GM21447 (cell line): ENCODE measurements around the gene FYB1.
"Not testable (repeated sequence)": the region's sequence is repeated elsewhere in the genome, so short reads cannot be mapped to it uniquely, and the experiment has no call there.

Experiments used
- ATAC-seq: cut with Tn5 transposase; IDR thresholded peaks from one replicate; pipeline ENCODE4 v1.9.1; 2021; ENCODE audit not compliant: unreplicated experiment

The FYB1 gene

GRCh38 chr5:39231705-39232525, 12.6 kb upstream of the FYB1 start:
- peak; percentile 80 for ATAC-seq

DNA sequence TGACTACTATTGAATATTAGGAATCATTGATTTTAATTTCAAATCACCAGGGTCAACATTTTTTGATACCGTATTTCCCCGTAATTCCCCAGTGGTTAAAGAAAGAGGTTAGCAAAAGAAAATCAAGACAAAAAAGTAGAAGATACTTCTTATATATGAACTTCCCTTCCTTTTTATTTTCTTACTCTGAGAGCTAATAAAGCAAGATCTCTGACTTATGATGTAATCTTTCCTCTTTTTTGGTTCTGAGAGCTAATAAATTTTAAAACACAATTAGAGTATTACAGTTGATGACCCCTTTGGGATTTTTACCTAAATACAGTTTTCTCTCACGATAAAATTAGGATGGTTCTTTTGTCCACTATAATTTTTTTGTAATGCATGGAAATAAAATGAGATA, 9.2 kb upstream of the FYB1 start:
- ATAC-seq, result no peak

DNA sequence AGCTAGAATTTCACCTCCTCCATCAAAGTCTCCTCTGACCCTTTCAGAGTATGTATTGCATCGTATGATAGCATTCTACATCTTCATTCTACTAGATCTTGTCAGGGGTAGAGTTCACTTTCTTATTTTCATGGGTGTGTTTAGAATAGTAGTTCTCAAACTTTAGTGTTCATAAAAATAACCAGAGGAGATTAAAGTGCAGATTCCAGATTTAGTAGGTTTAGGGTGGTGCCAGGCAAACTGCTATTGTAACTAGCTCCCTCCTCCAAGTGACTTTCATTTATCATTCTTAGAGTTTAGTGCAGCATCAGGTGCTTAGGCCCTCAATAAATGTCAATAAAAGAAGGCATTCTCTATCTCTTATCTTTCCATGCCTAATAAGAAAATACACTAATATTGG, 7.2 kb upstream of the FYB1 start:
- ATAC-seq, result no peak

DNA sequence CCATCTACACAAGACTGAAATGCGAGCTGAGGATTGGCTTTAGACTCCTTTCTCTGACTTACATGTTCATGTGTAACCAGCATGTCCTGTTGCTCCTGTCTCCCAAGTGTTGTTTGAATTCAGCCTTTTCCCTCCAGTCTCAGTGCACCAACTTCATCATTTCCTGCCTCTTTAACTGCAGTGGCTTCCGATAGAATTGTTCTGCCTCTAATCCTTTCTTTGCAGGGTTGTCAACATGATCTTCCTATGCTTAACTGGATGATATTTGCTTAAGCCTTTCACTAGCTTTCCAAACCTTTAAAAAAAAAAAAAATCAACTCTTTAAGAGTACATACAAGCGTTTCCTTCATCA, 6.7 kb upstream of the FYB1 start:
- ATAC-seq, result no peak

- no peak for ATAC-seq
Observed at GRCh38 chr5:39225405-39226099, 6.2 kb upstream of the FYB1 start.

DNA sequence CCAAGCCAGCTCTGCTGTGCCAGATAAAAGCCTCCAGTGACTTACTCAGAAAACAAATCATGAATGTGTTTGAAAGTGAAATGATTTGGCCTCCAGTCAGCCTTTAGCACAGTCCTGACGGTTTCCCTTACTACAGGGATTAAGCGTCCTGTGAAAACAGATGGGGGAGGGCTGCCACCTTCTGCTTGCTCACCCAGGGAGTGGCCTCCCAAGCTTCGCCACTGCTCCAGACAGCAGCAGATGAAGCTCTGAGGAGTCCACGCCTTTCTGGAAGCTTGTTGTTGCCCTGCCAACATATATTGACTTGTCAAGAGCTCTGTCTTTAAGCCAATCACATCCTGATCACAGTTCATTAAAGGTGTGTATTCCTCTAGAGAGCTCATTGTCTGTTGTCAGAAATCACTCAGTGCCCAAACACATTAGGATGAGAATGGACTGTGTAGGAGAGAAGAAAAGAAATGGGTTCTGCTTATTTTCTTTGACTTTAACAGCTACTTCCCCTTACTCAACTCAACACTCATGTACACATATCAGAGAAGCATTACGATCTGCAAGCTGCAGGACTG, 4.9 kb upstream of the FYB1 start:
- ATAC-seq, result no peak

- no peak for ATAC-seq
Observed at GRCh38 chr5:39223565-39224156, 4.3 kb upstream of the FYB1 start.

DNA sequence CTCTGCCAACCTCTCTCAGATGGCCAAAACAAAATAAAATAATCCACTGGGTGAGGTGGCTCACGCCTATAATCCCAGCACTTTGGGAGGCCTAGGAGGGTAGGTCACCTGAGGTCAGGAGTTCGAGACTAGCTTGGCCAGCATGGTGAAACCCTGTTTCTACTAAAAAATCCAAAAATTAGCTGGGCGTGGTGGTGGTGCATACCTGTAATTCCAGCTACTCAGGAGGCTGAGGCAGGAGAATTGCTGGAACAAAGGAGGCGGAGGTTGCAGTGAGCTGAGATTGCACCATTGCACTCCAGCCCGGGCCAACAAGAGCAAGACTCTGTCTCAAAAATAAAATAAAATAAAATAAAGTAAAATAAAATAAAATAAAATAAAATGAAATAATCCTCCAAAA, 2.3 kb upstream of the FYB1 start:
- ATAC-seq, result not testable (repeated sequence)

DNA sequence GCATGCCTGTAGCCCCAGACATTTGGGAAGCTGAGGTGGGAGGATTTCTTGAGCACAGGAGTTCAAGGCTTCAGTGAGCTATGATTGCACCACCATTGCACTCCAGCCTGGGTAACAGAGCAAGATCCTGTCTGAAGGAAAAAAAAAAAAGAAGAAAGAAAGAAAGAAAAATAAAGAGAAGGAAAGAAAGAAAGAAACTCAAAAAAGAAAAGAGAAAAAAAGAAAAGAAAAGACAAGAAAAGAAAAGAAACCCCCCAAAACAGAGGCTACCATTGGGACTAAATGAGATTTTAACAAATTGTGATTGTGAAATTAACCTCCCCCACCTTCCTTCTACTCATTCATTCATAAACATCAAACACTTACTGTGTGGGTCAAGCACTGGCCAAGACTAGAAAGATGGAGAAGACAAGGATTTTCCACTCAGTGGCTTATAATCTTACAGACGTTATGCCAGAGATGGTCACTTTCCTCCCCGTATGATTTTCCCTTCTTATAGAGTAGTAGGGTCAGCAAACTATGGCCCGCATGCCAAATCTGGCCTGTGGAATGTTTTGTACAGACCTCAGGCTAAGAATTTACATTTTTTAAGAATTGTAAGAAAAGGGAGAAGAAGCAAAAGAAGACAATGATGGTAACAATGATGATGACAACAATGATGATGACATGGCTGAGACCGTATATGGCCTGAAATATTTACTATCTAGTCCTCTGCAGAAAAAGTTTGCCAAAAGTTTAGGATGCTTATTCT, 1.1 kb upstream of the FYB1 start:
- ATAC-seq, result no peak

DNA sequence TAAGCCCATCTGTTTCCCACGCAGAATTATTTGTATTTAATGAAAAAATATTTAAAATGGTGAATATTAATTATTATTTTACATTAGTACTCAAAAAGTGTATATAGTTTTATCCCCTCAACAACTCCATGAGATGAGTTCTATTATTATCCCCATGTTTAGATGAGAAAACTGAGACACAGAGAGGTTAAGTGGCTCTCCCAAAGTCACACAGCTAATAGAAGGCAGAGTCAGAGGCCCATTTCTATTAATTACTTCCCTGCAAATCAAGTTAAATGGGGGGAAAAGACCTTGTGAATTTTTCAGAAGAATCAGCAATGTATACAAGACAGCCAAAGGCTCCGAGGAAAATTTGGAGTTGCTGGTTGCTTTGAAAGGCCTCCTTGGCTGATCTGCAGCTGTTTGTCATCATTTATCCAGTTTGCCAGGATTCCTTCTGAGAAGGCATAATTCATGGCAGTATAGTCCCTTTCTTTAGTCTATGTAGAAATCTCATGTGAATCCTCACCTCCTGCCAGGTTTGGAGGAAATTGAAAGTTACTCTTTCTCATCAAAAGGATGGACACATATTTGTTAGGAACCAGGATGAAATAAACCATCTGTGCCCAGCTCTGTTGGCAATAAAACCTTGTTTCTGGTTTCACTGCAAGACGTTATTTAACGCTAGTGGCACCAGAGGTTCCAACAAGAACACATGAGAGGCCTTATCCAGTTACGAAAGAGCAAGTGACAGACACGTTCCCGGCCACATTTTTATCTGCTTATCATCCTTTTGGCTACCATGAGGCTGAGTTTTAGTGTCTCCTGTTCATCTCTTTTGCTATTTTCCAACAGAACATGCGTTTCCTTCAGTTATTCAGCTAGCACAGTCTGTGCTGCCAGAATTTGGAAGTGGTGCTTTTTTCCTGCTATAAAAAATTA, 621 bp downstream of the FYB1 start:
- no peak for ATAC-seq

GRCh38 chr5:39217365-39218281, 1.7 kb downstream of the FYB1 start:
- ATAC-seq, result peak; percentile 79

- ATAC-seq, result no peak
Observed at GRCh38 chr5:39216631-39217030, 2.7 kb downstream of the FYB1 start.

- no peak for ATAC-seq
Observed at GRCh38 chr5:39215857-39216256, 3.5 kb downstream of the FYB1 start.

DNA sequence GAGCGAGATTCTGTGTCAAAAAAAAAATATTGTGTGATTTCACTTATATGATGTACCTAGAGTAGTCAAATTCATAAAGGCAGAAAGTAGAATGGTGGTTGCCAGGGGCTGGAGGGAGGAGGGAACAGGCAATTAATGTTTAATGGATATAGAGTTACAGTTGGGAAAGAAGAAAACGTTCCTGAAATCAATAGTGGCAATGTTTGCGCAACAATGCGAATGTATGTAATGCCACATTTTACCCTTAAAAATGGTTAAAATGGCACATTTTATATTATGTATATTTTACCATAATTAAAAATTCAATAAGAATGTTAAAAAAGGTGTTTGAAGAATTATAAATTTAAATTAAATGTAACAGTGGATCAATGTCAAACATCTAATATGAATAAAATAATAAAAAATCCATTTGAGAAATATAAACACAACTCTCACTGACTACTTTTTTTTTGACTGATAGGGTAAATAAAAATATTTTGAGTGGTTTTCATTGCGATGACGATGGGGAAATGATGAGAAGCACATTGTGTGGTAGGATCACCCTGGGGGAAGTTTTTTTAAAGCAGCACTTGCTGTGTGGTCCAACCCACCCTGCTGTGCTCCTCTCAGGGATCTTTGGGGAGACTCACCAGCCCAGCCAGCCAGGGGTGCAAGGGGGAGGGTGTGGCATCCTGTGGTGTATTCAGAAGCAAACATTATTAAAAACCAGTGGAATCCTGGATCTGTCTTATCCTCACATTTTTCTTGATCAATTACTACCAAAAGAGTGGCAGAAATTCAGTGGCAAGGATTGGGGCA, 4.3 kb downstream of the FYB1 start:
- no peak for ATAC-seq

DNA sequence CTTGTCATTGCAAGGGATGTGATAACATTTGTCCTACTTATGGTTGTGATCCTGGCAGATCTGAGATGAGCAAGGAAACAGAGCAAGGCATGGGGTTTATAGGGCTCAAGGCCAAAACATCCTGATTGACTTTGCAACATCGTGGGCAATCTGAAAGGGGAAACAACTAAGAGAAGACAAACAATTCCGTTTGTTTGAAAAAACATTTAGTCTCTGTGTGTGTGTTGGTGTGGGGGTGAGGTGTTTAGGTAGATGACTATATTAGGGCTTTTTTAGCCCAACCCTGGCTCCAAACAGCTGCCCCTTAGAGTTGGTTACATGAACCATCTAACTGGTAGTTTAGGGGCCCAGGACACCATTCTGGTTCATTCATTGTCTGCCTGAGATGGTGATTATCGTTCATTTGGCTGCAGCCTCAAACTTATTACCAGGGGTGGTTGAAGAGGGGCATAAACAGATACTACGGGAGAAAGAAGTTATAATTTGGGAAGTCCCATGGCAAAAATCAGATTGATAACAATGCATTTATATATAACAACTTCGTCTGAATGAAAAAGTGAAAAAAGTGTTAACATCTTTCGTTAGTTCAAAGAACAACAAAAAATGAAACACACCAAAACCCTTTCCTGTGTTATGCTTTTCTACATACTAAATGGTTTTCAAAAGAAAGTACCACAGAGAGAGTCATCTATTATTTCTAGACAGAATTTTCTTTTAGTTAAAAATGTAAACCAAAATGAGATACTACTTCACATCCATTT, 5.7 kb downstream of the FYB1 start:
- ATAC-seq, result no peak

- no peak for ATAC-seq
Observed at GRCh38 chr5:39211773-39212172, 7.6 kb downstream of the FYB1 start.

DNA sequence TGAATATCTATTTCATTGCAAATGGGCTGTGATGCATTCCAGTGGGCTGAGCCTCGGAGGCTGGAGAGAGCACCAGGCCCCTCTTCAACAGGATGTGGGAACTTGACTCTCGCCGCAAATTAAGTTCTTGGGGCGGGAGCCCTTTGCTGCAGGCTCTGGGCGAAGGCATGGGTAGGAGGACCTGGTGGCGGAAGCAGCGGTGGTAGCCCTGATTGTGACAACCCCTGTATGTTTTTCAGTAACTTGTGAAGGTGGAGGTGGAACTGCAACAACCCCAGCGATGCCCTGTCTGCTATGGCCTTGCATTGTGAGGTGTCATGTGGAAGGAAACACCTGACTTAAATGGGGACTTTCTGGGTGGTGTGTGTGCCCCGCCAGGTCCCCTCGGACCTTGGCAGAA, 9.4 kb downstream of the FYB1 start:
- no peak for ATAC-seq

DNA sequence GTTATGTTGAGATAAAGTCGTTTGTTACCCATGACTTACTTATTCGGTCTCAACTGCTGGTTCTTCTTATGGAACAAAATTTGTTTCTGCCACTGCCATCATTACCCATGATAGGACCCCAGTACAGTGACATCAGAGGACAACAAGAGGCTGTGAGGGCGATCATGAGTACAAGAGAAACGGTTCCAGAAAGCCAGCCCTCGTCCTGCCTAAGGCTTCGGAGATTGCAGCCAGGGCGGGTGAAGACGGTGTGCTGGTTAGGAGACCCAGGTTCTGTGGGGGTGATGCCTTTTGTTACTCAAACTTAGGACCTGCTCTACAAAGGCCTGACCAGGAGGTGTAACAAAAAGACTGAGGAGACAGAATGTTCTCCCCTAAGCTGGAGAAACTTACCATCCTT, 10.9 kb downstream of the FYB1 start:
- no peak for ATAC-seq
